NCI-H2196 (cell line): ENCODE results near the gene FOXC1.

Experiments
- DNase-seq: peaks from one replicate; lab custom pipeline; 2025; ENCODE audit not compliant: unreplicated experiment; lab: John Stamatoyannopoulos, UW

Gene FOXC1

DNA sequence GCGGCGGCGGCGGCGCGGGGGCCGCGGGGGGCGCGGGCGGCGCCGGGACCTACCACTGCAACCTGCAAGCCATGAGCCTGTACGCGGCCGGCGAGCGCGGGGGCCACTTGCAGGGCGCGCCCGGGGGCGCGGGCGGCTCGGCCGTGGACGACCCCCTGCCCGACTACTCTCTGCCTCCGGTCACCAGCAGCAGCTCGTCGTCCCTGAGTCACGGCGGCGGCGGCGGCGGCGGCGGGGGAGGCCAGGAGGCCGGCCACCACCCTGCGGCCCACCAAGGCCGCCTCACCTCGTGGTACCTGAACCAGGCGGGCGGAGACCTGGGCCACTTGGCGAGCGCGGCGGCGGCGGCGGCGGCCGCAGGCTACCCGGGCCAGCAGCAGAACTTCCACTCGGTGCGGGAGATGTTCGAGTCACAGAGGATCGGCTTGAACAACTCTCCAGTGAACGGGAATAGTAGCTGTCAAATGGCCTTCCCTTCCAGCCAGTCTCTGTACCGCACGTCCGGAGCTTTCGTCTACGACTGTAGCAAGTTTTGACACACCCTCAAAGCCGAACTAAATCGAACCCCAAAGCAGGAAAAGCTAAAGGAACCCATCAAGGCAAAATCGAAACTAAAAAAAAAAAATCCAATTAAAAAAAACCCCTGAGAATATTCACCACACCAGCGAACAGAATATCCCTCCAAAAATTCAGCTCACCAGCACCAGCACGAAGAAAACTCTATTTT lies 2.0 kb downstream of the FOXC1 start:
- DNase-seq = peak; percentile 20

DNA sequence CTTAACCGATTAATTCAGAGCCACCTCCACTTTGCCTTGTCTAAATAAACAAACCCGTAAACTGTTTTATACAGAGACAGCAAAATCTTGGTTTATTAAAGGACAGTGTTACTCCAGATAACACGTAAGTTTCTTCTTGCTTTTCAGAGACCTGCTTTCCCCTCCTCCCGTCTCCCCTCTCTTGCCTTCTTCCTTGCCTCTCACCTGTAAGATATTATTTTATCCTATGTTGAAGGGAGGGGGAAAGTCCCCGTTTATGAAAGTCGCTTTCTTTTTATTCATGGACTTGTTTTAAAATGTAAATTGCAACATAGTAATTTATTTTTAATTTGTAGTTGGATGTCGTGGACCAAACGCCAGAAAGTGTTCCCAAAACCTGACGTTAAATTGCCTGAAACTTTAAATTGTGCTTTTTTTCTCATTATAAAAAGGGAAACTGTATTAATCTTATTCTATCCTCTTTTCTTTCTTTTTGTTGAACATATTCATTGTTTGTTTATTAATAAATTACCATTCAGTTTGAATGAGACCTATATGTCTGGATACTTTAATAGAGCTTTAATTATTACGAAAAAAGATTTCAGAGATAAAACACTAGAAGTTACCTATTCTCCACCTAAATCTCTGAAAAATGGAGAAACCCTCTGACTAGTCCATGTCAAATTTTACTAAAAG lies 2.7 kb downstream of the FOXC1 start:
- DNase-seq = no peak

DNA sequence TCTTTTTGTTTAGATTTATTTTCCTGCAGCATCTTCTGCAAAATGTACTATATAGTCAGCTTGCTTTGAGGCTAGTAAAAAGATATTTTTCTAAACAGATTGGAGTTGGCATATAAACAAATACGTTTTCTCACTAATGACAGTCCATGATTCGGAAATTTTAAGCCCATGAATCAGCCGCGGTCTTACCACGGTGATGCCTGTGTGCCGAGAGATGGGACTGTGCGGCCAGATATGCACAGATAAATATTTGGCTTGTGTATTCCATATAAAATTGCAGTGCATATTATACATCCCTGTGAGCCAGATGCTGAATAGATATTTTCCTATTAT lies 3.2 kb downstream of the FOXC1 start:
- DNase-seq = no peak

DNA sequence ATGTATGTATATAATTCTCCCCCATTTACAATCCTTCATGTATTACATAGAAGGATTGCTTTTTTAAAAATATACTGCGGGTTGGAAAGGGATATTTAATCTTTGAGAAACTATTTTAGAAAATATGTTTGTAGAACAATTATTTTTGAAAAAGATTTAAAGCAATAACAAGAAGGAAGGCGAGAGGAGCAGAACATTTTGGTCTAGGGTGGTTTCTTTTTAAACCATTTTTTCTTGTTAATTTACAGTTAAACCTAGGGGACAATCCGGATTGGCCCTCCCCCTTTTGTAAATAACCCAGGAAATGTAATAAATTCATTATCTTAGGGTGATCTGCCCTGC lies 3.6 kb downstream of the FOXC1 start:
- DNase-seq = no peak

DNA sequence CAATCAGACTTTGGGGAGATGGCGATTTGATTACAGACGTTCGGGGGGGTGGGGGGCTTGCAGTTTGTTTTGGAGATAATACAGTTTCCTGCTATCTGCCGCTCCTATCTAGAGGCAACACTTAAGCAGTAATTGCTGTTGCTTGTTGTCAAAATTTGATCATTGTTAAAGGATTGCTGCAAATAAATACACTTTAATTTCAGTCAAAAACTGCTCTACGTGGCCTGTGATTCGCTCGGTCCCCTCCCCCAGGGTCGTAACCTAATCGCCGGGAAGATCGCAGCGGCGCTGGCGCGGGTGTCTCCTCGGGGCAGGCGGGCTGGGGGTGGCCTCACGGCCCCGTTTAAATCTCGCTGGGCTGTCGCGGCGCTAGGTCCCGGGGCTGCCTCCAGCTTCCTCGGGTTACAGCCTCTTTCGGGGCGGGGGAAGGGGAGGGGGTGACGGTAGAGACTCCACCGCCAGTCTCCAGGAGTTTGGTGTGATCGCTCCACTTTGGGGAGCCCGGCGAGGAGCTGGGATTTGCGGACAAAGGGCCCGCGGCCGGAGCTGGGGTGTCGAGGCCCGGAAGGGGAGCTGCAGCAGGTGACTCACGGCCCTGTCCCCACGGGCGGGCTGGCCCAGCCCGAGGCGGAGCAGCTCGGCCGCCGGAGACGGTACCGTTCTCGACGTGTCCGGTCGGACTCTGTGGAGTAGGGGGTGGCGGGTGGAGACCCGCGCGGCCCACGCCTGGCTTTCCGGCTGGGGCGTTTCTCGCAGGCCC lies 4.2 kb downstream of the FOXC1 start:
- no peak for DNase-seq

DNA sequence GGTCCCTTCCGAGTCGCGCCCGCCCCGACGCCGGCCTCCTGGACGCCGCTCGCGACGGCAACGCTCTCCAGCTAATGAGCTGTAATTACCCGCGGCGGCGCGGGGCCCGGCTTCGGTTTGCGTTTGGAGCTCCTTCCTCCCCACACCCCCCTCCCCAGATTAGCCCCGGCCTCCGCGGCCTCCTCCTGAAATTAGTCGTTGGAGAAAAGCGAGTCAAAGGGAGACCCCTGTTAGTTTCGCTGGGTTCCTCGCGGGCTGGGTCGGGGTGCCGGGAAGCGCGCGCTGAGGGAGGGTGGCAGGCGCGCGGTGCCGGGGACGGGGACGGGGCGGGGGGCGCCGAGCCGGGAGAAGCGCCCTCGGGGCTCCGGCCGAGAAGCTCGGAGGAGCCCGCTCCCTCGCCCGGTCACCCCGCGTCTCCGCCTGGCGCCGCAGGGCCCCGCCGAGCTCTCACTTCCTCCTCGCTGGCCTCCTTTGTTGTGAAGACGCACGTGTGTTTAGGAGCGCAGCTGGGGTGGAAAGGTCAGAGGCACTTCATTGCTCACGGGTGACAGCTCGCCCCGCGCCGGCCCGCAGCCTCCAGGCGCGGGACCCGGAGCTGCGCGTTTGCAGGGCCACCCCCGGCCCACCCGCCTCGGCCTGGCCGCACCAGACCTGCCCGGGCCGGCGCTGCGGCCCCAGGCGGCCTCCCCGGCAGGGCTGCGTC lies 4.9 kb downstream of the FOXC1 start:
- DNase-seq = no peak

DNA sequence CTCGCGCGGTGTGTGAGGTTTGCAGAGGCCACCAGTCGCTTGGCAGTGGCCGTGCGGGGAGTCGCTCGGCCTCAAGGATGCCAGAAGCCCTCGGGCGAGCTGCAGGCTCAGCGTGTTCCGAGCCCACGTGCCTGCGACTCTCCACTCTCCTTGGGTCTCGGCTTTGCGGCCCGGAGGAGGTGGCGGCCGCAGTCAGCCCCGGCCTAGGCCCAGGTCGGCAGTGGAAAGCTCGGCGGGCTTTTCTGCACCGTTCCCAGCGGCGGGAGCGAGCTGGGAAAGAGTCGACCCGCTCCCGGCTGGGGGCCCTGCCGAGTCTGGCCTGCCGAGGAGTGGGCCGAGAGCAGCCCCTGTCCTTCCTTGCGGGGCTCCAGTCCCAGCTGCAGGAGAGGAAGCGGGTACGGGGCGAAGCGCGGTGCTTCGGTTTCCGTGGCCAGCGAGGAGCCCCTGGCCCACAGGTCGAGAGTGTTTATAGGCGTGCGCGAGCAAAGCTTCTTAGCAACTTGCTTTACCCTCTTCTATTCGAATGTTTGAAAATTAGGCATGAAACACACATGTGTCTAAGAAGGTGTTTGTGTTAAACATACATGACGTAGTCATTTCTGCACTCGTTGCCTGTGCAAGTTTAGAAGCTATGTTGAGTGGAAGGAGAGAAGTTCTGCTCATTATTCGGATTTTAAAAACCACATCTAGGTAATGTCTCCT lies 5.6 kb downstream of the FOXC1 start:
- no peak for DNase-seq

DNA sequence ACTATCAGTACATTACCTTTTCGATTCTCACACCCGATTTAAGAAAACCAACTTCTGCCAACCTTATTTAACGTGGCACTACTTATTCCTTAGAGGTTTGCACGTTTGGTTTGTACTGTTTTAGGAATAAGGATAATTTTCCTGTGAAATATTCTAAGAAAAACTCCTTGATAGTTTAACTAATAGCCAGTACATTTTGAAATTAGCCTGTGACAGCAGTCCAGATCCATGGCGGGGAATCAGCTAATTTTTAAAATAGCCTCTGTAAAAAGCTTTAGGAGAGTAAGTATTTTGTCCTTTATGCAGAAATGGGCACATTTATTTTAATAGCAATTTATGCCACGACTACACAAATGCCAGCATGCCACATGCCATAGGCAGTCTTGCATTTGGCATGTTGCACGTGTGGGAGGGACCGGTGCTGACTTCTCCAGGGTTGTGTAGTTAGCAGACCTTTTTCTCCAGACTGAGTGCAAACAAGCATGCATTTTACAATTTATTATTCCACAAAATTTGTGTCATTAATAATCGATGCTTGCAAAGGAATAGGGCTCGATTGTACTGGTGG lies 6.2 kb downstream of the FOXC1 start:
- DNase-seq = no peak

DNA sequence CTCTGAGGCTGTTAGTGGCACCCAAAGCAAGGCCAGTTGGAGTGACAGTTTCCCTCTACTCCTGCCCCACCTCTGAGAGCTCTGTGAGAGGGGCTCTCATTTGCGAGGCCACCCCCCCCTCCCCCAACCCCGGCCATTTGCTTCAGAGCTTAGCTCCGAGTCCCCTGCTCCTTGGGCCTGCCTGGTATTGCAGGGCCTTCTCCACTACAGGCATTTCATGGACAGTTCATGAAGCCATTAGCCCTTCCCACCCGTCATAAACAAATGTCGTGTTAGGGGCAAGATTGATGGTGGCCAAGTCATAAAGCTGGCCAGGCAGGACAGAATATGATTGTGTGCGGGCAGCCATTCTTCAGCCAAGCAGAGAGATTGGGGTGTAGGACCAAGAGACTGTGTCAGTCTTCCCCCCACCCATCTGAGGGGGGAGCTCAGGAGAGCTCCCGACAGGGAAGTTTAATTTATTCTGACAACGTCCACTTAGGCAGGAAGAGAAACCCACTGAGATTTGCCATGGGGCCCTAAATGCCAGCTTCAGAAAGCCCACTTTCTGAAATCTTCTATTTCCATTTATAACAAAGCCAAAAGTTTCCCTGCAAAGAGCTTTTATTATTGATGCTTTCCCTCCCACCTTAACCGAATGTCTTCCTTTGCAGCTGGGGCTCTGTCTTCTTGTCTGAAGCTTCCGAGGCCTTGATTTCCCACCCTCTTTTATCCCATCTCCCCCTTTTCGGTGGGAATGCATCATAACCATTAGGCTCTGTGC lies 7.2 kb downstream of the FOXC1 start:
- no peak for DNase-seq

DNA sequence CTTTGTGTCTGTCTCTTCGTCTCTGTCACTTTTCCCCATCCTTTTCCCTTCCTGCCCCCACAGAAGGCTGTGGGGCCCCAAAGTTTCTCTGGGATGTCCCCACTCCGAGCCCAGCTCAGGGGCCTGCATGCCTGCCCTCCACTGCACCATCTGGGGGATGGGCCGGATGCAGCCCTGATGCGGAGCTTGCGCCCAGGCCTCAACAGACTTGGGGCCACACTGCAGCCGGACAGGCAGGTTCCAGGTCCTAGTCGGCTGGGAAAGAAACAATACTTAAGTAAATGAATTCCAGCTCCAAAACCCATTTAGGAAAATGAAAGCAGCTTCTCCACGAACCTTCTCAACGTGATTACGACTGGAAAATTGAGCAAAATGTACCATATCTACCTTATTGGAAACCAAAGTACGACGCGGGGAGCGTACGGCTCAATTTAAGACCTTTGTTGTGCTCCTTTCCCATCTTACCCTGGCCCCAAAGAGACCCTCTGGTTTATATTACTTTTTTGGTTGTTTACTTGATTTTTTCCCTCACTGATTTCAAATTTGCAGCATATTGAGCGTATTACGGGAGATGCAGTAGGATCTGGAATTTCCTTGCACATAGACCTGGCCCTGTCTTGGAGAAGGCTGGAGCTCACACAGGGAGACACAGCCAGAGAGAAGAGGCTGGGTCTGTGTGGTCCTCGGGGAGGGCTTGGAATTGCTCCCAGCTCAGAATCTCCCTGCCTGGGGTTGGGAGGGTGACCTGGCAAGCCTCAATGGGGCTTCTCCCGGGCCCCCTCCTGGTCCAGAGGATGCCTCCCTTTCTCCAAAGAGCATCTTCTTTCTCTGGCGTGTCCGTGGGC lies 8.0 kb downstream of the FOXC1 start:
- DNase-seq = no peak

DNA sequence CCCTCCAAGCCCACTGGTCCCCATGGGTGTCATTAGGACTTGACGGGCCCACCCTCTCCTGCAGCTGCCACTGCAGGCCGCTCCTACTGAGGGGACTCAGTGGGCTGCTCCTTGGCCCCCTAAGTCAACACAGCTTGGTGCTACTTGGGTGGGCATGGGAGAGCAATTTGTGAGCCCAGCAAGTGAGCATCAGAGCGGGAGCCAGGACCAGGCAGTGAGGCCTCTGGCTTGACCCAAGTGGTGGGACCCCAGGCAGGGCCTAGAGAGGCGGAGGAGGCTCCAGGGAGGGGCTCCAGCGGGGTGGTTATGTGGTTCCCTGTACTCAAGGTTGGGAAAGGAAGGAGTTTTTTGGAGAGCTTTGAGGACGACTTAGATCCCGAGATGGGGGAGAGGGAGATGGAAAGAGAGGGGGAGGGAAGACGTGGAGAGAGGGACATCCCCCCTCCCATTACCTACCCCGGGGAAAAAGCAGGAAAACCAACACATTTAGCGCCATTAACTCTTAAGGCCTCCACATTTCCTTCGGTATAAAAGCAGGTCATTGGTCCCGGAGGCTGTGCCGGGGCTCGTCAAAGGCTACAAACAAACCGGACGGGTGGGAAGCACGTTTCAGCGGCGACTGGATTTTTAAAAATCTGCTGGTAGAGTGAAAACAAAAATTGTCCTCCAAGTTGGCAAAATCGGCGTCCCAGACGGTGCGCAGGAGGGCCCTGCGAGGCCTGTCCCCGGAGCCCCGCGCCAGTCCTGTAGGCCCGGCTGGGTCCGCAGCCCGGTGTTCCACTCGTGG lies 8.8 kb downstream of the FOXC1 start:
- DNase-seq = no peak

DNA sequence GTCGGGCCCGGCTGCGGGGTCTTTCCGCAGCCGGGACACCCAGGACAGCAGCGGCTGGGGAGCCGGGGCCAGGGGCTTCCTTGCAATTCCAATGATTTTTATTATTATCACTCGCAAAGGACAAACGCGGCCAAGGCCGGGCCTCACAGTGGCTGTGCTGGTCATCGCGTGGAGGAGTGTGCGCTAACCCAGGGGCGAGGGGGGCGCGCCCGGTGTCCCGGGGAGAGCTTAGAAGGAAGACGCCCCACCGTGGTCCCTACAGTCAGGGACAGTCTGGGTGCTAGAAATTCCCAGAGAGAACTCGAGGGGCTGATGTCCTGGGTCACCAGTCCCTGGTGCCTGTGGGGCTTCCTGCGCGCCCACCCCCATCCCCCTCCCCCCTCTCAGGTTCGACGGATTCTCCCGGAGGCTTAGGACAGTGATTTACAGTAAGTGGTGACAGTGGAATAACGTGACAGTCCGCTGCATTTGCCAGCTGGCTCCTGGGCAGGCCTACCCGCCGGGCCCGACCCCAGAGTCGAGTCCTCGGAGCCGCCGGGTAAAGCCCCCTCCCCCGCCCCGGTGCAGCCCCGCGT lies 9.5 kb downstream of the FOXC1 start:
- no peak for DNase-seq

DNA sequence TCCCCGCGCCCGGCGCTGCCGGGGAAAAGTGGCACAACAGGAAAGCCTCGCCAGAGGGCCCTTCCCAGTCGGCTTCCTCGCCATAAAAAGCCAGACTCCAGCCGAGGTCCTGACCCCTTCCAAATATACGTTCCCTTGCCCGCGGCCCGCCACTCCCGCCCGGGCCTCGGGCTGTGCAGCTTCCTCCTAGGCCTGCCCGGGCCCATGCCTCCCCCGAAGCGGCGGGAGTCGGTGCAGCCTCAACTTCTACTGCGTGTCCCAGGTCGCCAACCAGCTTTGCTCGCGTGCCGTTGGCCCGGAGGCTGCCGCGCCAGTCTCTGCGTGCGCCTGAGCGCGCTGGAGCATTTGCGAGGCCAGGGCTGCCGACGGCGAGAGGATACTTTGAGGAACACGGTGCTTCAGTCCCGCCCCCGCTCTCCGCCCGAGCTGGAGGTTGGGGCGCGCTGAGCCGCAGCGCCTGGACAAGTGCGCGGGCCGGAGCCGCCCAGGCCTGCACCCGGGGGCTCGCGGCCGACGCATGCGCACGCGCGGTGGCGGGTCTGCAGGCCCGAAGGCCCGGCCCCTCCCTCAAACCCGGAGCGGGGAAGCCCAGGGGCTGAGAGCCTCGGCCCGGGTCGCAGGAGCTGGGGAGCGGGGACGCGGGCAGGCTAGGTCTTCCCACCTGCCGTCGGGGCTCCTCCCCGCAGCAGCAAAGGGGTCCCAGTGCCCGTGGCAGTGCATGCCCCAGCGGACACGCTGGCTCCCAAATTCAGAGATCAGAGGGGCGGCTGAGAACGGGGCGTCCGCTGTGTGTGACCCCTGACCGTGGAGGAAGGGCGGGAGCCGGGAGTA lies 10.2 kb downstream of the FOXC1 start:
- no peak for DNase-seq

DNA sequence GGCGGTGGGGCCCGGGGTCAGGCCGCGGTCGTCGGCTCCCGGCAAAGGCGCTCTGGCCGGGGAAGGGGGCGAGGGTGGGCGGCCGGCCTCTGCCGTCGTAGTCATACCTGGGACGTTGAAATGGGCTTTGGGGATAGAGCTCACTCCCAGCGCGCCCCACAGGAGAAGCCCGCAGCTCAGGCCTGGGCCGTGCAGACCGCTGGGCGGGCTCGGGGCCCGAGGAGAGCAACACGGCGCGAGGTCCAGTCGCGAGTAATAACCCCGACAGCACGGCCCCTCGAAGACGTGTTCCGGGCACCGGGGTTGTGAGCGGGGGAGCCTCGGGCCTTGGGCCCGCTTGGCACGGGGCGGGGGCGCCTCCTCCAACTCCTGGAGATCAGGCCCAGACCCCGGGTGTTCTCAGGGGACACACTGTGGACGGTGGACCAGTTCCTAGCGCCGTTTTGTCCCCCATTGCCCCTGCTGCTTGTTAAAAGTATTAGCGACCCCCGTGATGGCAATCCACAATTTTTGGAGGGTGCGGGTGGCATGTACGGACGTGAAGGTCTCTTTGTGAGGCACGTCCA lies 10.9 kb downstream of the FOXC1 start:
- DNase-seq = no peak

DNA sequence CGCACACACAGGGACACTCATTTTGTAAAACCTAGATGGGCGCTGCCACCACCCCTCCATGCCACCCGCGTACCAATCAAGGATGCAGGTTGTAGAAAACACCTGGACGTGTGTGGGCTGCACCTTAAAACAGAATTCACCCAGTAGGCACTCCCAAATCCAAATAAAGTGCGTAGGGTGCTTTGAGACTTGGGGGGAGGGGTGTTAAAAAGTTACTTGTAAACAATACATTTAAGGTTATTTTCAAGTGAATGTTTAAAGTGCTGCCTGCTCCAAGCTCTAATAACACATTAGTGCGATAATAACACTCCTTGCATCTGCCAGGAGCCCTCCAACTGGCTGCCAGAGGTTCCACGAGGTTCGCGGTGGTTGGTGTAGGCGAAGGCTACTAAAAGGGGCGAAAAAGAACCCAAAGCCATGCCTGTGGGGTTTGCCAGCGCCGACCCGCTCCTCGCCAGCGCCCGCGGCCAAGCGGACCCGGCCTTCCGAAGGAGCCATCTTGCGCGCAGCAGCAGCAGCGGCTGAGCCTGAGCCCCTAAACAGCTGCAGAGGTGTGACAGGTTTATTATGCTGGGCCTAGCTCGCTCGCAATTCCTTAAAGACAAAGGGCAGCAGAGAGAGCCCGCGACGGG lies 11.5 kb downstream of the FOXC1 start:
- DNase-seq = no peak

DNA sequence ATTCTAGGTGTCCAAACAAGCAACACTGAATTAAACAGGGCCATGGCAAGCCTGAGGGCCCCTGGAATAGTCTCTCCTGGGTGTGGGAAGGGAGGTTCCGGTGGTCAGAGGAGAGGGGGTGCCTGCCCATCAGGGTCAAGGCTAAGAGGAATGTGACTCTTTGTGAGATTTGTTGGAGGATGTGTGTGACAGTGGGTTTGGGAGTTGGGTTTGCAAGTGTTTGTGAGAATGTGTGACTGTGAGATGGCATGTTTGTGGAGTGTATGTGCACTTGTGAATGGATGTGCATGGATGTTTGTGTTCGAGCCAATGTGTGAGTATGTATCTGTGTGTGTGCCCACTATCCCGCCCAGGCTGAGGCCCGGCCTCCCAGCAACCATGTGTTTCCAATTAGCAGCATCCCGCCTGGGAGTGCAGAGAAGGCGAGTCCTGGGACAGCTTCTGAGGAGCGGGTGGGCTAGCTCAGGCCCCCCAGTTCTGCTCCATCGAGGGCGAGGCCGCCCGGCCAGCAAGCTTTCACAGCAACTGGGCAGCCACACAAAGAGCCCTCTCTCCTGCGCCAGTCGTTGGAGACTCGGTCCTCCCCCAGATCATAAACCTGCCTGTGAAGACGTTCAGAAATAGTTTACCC lies 12.6 kb downstream of the FOXC1 start:
- DNase-seq = no peak
